ENCODE measurements around the gene SLC22A12. TPM values are rescaled to one million over a fixed set of nuclear protein-coding genes. Genes with fewer than 3 reads are reported as not detected.

The SLC22A12 gene
- not detected in 2 replicates for total RNA-seq (2014; rRNA removed; shearing (Covaris generic))
- not detected in 2 replicates for polyA plus RNA-seq (2016; fragmentation: Nextera tagmentation; extraction: Ambion mirVana)
- long read RNA-seq = 0 reads

GRCh38 chr11:64590763-64591221, at the start of gene SLC22A12:
Gene SLC22A12 (plus strand): TSS chr11:64591220. CDS start chr11:64591557, 337 bp downstream.
- TF ChIP-seq ZNF462 (CRISPR knock-in tag; IDR thresholded peaks at IDR 0.05) = no peak
- no peak for TF ChIP-seq EZH2phosphoT487 (IDR thresholded peaks at IDR 0.05; ENCODE audit: unreplicated experiment)
- TF ChIP-seq POLR2AphosphoS5 (IDR thresholded peaks at IDR 0.05; ENCODE audit: low read depth) = no peak
- no peak for TF ChIP-seq EZH2 (IDR thresholded peaks at IDR 0.05; ENCODE audit: low read depth, unreplicated experiment)
- no peak for TF ChIP-seq ZNF114 (CRISPR knock-in tag; IDR thresholded peaks at IDR 0.05)
- no peak for TF ChIP-seq ETS1 (IDR thresholded peaks at IDR 0.05)
- TF ChIP-seq JUNB (IDR thresholded peaks at IDR 0.05; ENCODE audit: unreplicated experiment) = no peak
- TF ChIP-seq STAT1 (IDR thresholded peaks at IDR 0.05; ENCODE audit: unreplicated experiment) = no peak
- no peak for TF ChIP-seq NANOG (IDR thresholded peaks at IDR 0.05; ENCODE audit: borderline replicate concordance)
- TF ChIP-seq REST (IDR thresholded peaks at IDR 0.05; ENCODE audit: unreplicated experiment) = no peak
- TF ChIP-seq CREB1 (CRISPR knock-in tag; IDR thresholded peaks at IDR 0.05; ENCODE audit: low read depth) = no peak
- peaks cover 11% of the 10 kb centered on the region for H3K27me3 Mint-ChIP-seq (ENCODE audit: insufficient read depth, low read depth, poor library complexity)
- H2AFZ ChIP-seq = no peak within 1 kb of the TSS; the same call in 1 of the 2 replicates
- no peaks in the 10 kb centered on the region for H3K36me3 Mint-ChIP-seq (ENCODE audit: low read depth)
- no peaks in the 10 kb centered on the region for H4K20me1 ChIP-seq (replicated peaks; ENCODE audit: insufficient read depth)
- DNase-seq (ENCODE audit: low spot score) = no peak
- H3K4me3 ChIP-seq = no peak within 1 kb of the TSS
- no peak within 1 kb of the TSS for H3K4me2 ChIP-seq
- H3K36me3 ChIP-seq (ENCODE audit: insufficient read depth) = no peaks in the 10 kb centered on the region
- H3K4me1 Mint-ChIP-seq = no peaks in the 10 kb centered on the region
- H3K79me2 ChIP-seq (replicated peaks; ENCODE audit: insufficient read depth) = no peaks in the 10 kb centered on the region
- H3K4me1 ChIP-seq (ENCODE audit: insufficient read depth) = no peaks in the 10 kb centered on the region
- no peak for ATAC-seq
- H3K27me3 ChIP-seq (ENCODE audit: insufficient read depth) = no peaks in the 10 kb centered on the region
- H3K9me2 ChIP-seq (ENCODE audit: insufficient read depth) = 0 out of 2 replicates have a peak, but pooled peaks cover 8% of the 10 kb centered on the region
- no peak within 1 kb of the TSS for H3K4me3 Mint-ChIP-seq
- no peak within 1 kb of the TSS for H3K27ac ChIP-seq (ENCODE audit: low read depth)
- peaks cover 13% of the 10 kb centered on the region for H3K9me3 Mint-ChIP-seq
- H3F3A ChIP-seq (replicated peaks; ENCODE audit: low read depth) = no peaks in the 10 kb centered on the region
- no peak within 1 kb of the TSS for H3K27ac Mint-ChIP-seq
